GM19324 (cell line): ENCODE results near the gene SKAP1.

Experiments used
- ATAC-seq: cut with Tn5 transposase; IDR thresholded peaks from one replicate; pipeline ENCODE4 v1.9.1; 2021; ENCODE audit warnings: mild to moderate bottlenecking, moderate library complexity; ENCODE audit not compliant: unreplicated experiment, low FRiP score

Gene SKAP1

DNA sequence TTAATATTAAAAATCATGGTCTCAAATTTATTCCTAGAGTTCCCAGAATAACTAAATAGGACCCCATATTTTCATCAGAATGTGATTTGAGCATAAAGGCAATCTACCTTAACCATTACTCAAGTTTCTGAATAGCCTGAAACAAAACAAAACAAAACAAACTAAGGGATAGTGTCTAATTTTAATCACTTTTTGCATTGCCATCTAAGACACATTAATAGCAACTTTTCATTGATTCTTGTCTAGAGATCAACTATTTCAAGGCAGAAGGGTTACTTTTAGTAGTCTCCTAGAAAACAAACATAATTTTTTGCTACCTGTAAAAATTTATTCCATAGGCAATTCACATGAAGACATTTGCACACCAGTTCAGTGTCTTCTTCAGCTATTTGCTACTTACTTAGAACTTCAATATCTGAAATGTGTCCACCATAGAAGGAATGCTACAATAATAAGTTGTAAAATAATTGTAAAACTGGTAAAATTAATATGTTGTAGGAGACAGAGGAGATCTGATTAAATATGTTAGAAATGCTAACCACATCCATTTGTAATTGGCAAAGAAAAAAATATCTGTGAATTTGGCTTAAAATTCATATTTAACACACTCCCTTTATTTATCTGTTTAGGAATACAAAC is 94.7 kb downstream of the SKAP1 start:
- ATAC-seq: no peak

- ATAC-seq: no peak
These were observed 96.9 kb downstream of the SKAP1 start for GRCh38 chr17:48333034-48333530.

DNA sequence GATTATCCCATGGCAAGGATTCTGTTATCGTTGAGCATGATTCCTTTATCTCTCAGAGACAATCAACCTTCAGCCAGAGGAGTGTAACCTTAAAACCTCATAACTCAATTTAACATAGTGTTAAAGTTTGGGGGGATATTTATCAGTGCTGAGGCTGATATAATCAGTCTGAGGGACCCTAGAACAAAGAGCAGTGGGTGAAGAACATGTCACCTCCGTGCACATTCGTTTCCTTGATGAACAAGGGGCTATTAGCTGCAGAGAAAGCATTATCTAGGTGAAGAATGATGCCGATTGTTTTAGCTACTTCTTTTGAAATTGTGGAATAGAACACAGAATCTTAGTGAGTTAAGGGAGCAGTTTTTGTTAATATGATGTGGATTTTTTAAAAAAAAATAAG is 99.1 kb downstream of the SKAP1 start:
- no peak for ATAC-seq

GRCh38 chr17:48330421-48330820 is 99.6 kb downstream of the SKAP1 start:
- ATAC-seq: no peak

DNA sequence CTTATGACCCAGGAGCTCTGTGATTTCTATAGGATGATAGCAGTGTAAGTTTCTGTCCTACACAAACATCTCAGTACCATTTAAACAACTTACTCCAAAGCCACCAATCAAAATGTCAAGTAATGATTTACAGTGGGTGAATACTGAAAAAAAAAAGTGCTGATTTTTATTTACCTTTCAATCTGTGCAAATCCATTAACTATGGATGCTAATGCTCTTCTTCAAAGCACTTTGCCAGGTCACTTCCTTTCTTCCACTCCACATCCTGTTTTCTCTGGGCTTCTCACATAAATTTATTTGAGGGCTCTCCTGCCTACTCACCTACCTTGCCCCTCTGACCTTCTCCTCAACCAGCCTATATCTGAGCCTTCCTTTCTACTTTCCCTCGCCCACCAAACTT is 101.6 kb downstream of the SKAP1 start:
- no peak for ATAC-seq

GRCh38 chr17:48326310-48326709 is 103.7 kb downstream of the SKAP1 start:
- ATAC-seq: no peak

DNA sequence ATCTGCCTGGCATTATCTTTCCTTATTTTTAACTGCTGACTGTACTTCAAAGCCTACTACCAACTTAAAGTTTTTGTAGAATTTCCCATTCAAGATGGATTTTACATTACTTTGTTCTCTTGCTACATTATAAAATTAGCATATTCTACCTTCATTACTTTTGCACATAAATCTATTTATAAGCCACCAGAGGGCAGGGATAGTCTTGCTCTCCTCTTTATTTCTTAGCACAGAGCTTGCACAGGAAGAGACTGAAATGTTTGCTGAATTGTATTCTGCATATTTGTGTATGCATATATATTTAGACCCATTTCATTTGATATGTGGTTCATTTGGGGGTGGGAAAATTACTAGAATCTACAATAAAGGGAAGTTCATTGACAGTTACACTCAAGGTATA is 108.0 kb downstream of the SKAP1 start:
- no peak for ATAC-seq

GRCh38 chr17:48317732-48318131 is 112.3 kb downstream of the SKAP1 start:
- ATAC-seq: no peak

- ATAC-seq: no peak
These were observed 115.3 kb downstream of the SKAP1 start for GRCh38 chr17:48314716-48315115.

DNA sequence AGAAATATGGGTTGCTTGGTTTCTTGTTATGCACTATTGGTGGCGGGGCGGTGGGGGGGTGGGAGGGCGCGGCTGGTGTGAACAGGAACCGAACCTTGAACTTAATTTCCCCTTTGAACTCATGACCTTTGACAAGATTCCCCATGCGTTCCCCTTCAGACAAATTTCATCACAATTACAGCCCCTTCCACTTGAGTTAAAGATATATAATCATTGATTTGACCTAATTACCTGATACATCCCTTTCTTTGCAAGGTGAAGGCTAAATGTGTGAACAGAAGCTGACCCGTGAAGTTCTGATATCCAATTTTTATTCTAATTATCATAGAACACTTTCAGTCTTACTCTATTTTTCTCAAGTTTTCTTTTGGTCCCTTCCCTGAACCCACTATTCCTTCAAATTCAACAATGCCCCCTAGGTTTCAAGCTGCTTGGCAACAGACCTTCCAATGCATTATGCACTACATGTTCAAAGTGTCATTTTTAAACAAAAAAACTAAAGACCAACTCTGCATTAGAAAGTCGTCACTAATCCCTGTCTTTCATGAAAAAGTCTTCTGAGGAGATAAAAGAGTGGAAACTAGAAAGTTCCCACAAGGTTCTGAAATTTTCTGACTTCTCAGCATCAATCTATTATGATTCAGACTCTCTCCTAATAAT is 116.8 kb downstream of the SKAP1 start:
- no peak for ATAC-seq

DNA sequence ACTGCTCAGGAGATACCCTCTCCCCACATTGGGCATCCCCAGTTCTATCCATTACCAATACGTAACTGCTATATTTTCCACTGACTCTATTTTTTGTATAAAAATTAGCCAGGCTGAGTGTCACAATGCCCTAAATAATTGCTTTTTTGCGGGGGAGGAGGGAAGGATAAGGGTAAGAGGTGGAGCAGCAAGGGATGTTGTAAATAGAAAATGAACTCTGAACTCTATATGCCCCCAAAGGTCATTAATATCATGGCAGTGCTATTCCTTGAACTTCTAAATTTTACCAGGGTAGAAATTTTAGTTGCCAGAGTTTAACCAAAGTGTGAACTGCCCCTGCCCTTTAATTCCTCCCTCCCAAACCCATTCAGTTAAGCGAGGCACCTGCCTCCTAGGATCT is 118.7 kb downstream of the SKAP1 start:
- ATAC-seq: no peak

DNA sequence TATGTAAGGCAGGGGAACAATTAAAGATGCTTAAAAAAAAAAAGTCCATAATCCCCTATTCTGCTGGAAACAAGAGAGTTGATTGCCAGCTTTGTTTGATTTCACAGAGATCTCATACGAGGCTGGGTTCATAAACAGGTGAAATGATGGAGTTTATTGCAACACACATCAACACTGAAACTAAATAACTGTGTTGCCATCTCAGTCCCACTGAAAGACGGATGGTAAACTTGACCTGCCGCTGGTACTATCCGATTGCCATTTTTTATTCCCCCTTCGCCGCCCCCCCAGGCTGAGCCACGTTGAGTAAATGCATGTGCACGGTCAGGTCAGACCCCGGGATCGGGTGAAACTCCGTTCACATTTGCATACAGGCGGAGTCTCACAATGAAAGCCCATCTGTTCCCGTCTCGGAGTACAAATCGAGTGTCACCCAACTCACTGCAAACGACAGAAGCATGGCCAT is 119.2 kb downstream of the SKAP1 start:
- ATAC-seq: no peak

GRCh38 chr17:48308581-48308980 is 121.4 kb downstream of the SKAP1 start:
- no peak for ATAC-seq

DNA sequence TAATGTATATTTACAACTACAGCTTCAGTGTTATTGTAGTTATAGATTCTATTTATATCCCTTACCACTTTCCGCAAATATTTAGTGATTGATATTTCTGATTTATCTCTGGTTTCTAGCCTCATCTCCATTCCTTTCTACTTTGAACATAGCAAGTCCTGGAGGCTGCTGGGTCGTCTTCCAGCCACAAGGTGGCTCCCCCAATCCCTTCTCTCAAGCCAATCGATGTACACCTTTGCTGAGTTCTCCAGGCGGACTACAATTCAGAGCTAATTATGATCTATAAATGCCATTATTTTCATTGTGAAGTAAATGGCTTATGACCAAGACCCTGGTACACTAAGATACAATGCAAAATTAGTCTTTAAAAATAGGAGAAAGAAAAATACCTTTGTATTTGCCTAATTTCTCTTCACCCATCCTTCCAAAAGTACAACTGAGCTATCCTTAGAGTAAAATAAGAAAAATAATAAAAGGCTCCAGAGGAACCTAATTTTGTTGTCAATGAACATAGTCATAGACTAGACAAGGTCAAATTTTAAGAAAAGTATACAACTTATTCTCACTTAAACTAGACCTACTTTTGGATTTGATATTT is 122.1 kb downstream of the SKAP1 start:
- ATAC-seq: no peak

GRCh38 chr17:48307255-48307654 is 122.8 kb downstream of the SKAP1 start:
- ATAC-seq: no peak

- ATAC-seq: no peak
These were observed 129.0 kb downstream of the SKAP1 start for GRCh38 chr17:48301002-48301401.

GRCh38 chr17:48299760-48300159 is 130.3 kb downstream of the SKAP1 start:
- no peak for ATAC-seq

DNA sequence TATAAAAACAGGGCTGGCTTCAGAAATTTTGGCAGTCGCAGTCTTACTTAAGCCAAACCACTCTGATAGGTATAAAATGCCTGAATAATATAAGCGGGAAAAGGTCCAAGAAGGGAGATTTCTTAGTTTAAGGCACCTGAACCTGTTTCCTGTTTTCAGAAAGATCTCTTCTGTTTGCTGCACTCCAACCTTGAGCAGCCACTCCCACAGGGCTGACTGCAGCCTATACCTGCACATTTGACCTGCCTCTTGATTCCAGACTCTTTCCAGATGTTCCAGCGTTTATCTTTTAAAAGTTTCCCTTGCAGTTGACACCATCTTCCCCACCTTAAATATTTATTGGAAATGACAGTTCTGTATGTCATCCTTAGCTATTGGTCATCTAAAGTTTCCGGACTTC is 132.2 kb downstream of the SKAP1 start:
- no peak for ATAC-seq

GRCh38 chr17:48296453-48296852 is 133.6 kb downstream of the SKAP1 start:
- no peak for ATAC-seq

DNA sequence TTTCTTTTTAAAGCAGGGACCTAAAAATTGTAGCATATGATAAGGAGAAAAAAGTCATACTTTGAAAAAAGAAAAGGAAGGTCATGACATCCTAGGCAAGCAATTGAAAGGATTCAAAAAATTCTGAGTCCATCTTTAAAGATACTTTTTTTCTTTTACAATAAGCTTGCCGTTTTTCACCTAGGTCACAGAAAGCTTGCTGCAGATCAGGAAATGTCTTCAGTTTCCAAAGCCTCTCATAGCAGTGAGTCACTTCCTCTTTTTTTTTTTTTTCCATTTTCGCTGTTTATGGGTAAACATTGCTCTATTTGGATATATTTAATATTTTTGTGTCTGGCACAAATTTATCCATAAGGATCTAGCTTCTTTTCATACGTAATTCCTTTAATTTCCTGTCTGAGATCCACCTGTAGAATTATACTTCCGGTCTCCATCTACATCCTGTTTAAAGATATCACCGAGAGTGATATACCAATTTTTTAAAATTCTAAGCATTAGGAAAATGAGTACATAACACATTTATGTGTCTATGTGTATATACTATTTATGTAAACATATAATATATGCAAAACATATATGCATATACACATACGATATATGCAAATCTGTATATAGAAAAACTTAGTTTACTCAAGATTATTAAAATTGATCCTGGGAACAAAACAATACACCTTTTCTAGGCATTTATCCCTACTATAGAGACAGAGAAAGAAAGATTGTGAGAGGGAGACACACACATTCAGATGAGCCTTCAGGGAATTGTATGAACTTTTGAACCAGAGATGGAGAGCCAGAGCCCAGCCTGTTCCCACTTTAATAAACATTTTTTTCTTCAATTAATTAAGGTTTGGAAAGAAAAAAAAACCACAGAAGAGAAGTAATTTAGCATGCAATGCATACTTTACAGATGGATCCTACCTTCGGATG is 134.4 kb downstream of the SKAP1 start:
- ATAC-seq: no peak
